Measurements from ENCODE around the gene TLR6.

DNA sequence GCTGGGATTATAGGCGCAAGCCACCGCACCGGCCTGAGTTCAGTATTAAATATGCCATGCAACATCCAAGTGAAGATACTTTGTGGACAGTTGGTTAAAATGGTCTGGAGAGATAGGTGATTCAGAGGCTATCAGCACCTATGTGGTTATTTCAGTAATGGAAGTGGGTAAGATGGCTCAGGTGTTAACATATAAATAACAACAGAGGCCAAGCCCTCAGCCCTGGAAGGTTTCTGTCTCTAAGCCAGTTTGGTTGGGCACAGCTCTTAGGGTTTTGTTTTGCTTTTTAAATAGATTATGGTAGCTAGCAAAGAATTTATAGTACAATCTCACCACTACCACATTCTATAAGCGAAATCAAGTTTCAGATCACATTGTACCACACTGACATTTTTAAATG is 27.6 kb upstream of the TLR6 start:
- TF ChIP-seq EZH2 (IDR thresholded peaks at IDR 0.05; ENCODE audit: insufficient read depth, poor library complexity, severe bottlenecking) = no peak
- no peak for TF ChIP-seq EZH2phosphoT487 (IDR thresholded peaks at IDR 0.05; ENCODE audit: insufficient read depth, low read depth)

All from GM23248 (cell line).